GM19328 (cell line): ENCODE data around the gene ZNF445.
"Not testable (repeated sequence)": the region's sequence is repeated elsewhere in the genome, so short reads cannot be mapped to it uniquely, and the experiment has no call there.

ENCODE experiments used
- ATAC-seq: cut with Tn5 transposase; IDR thresholded peaks from one replicate; pipeline ENCODE4 v1.9.1; 2021; ENCODE audit warnings: mild to moderate bottlenecking, moderate library complexity; ENCODE audit not compliant: unreplicated experiment

The ZNF445 gene

DNA sequence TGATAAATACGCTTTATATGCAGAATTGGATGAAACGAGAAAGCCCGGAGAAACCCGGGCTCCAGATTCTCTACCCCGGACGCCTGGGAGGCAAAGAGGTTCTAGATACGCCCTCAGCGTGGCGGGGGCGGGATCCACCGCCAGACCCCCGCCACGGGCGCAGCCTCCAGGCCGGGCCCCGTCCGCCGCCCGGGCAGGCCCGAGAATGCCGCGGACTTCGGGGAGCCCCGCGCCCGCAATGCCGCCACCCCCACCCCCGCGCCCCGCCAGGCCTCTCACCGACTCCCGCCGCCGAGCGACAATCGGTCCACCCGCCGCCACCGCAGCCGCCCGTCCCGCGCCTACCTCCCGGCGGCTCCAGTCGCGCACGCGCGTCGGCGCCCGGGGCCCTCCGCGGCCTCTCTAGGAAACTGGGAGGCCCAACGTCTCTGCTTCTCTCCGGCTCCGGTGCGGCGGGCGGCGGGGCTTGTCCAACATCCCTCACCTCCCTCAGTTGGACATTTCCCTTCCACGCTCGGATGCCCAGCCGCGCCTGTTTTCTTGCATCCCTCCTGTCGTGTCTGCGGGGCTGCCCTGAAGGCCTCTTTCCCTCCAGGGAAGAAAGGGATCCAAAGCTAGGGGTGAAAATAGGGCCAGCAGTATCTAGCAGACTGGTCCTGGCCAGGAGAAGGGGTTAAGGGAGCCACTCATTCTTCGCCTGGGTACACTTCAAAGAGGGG, at the start of gene ZNF445:
Gene ZNF445, minus strand, starts transcription at position 359 of the 719 bp plus-strand sequence. CDS start 22,121 bp downstream, outside the sequence.
- peak; percentile 75 for ATAC-seq

DNA sequence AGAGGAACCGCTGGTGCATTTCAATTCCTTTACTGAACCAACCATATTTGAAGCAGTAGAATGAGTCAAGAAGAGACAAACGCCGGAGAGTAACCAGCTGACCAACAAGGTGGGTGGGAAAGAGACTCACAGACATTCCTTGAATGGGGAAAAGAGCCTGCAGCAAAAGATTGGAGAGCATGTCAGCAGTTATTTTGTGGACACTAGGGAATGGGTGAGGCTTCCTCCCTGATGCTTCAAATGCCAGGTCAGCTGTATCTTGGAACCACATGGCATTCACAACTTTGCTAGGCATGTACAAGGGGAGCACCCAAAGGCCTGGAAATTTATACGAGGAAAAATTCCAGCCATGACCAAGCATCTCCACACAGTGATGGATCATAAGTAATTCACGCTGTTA, 47.6 kb upstream of the ZNF445 start:
- ATAC-seq, result no peak

DNA sequence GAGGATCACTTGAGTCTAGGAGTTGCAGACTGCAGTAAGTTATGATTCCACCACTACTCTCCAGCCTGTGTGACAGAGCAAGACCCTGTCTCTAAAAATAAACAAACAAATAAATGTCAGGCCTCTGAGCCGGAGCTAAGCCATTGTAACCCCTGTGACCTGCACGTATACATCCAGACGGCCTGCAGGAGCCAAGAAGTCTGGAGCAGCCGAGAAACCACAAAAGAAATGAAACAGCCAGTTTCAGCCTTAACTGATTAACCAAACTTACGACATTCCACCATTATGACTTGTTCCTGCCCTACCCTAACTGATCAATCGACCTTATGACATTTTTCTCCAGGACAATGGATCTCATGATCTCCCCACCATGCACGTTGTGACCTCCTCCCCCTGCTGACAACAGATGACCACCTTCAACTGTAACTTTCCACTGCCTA, 45.0 kb upstream of the ZNF445 start:
- no peak for ATAC-seq

DNA sequence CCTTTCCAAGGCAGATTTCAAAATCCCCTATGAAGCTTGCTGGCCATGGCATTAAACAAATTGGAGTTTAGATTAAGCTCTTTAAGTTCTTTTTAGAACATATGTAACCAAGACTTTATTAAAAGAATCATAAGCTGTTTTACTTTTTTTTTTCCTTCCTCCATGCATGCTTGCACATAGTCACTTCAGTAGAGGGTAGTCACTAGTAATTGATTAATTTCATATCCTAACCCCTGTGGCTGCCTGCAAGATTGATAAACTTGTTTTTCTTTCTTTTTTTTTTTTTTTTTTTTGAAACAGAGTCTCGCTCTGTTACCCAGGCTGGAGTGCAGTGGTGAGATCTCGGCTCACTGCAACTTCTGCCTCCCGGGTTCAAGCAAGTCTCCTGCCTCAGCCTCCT, 44.3 kb upstream of the ZNF445 start:
- ATAC-seq, result no peak

DNA sequence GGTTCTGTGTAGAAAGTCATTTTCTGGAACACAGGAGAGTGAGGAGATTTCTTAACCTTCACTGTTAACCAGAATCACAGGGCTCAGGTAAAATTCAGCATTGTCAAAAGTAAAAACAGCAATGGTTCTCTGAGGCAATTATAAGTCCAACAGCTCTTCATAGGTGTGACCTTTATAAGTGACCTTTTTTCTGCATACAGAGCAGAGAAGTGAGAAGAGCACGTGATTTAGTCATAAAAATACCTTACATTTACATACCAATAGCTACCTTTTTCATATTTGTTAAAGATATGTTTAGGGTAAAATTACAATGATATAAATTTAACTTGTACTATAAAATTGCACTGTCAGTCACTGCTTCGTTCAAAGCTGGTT, 41.3 kb upstream of the ZNF445 start:
- ATAC-seq, result no peak

DNA sequence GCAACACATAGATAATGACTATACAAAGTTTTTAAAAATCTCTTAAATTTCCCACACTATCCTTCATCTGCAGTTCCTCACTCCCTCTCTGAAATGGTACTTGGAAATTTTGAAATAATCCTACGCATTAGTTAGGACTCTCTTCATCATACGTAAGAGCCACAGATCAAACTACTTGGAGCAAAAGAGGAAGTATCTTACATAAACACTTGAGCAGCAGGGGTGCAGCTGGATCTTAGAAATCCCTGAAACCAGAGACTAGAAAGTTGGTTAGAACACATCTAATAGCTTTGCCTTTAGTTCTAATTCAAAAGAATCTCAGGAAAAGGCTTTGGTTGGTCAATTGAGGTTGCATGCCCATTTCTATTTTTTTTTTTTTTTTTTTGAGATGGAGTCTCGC, 38.8 kb upstream of the ZNF445 start:
- ATAC-seq, result no peak

DNA sequence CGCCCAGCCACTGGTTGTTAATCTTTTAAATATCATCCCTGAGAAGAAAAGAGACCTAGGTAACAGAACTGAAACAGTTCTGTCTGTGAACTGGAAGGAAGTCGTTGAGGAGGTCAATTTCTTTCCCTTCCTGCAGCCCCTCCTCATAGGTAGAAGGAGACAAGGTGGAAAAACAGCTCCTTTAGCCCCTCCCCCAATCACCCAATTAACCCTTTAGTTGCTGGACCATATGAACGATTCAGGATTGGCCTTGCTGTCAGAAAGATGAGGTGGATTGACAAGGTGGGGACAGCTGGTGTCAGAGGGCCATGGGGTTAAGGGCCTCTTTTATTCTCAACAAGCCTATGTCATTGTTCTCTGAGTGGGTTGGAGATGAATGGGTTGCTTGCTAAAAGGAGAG, 36.0 kb upstream of the ZNF445 start:
- ATAC-seq, result no peak

DNA sequence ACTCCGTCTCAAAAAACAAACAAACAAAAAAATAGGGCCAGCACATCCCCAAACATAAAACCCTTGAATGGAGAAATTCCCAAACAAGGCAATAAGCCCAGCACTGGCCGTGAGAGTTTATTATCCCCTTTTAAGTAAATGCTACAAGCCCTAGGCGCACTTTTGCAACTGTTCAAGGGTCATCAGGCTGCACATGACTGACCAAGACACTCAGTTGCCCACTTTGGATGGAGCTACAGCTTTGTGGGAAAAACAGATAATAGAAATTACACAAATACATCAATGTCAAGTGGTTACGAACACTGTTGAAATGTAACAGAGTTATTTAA, 33.7 kb upstream of the ZNF445 start:
- no peak for ATAC-seq

DNA sequence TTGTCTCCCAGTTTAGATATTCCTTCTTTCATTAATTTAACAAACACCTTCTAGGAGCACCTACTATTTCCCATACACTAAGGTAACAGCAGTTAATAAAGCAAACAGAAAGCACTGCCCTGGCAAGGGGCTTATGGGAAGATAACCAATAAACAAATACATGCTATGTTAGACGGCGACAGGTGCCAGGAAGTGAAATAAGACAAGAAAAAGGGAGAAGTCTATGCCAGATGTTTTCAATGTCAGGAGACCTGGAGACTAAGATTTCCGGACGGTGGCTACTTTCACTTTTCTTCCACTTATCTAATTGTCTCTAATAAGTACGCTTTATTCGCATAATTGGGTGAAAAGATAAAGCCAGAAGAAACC, 32.5 kb upstream of the ZNF445 start:
- peak; percentile 54 for ATAC-seq

DNA sequence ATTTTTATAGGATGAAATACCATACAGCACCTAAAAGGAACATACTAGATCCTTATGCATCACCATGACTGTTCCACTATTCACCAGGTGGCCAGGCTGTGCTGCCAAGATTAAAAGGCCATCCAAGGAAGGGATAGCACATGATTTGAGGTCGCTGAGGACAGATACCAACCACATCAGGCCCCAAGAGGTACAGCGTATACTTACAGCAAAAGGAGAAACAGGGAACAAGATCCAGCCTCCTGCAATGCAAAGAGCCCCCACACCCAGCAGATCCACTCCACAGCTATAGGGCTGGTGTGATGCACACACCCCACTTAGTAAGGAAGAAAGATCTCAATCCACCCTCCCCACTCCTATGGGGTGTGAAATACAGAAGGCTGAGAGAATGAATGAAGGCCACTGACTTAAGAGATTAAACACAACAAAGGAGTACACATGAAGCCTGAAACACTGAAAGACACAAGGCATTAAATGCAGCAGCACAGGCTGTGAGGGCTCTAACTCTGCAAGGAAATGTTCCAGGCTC, 32.0 kb upstream of the ZNF445 start:
- ATAC-seq, result no peak

DNA sequence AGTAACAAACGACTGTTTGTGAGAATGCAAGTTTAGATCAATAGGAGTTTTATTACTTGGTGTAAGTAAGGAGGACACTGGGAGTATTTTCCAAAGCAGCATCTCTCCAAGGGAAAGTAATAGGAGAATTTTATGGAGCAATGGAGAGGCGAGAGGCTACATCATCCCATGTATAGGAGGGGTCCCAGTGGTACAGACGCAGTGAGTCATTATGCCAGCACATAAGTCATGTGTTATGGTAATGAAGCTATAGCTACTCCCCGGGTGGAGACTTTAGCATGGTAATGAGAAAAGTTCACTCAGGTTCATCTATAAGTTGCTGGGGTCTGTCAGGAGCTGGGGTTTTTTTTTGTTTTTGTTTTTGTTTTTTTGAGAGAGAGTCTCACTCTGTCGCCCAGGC, 29.5 kb upstream of the ZNF445 start:
- ATAC-seq, result no peak

DNA sequence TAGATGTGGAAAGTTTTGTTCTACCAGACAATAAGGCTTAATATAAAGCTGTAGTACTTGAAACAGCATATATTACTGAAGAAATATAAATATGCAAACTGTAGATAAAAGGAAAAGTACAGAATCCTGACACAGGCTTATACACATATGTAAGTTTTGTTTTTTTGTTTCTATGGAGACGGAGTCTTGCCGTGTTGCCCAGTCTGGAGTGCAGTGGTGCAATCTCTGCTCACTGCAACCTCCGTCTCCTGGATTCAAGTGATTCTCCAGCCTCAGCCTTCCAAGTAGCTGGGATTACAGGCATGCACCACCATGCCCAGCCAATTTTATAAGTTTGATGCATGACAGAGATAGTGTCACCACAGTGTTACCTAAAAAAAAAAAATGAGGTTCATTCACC, 29.1 kb upstream of the ZNF445 start:
- no peak for ATAC-seq

DNA sequence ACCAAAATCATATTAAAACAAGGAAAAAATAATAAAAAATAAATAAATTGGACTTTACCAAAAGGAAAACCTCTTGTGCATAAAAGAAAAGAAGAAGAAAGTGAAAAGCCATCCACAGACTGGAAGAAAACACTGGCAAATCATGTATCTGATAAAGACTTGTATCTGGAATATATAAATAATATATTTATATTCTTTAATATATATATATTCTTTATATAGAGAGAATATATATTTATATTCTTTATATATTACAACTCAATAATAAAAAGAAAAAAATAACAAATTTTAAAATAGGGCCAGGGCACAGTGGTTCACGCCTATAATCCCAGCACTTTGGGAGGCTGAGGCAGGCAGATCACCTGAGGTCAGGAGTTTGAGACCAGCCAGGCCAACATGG, 27.1 kb upstream of the ZNF445 start:
- ATAC-seq, result no peak

DNA sequence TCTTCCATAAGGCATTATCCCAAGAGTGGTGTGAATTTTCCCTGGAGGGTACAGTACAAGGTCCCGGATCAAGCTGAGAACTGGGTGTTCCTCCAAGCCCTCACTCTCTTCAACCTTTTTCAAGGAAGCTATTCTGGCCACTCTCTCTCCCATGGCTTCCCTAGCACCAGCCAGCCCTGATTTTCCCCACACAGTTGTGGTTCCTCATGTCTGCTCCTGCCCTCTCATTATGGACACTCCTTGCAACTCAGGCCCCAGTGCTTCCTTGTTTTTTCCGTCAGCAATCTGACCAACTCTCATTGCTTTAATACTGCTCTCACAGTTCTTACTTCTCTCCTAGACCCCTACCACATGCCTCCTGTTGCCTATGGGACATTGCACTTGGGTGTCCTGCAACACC, 25.7 kb upstream of the ZNF445 start:
- not testable (repeated sequence) for ATAC-seq

DNA sequence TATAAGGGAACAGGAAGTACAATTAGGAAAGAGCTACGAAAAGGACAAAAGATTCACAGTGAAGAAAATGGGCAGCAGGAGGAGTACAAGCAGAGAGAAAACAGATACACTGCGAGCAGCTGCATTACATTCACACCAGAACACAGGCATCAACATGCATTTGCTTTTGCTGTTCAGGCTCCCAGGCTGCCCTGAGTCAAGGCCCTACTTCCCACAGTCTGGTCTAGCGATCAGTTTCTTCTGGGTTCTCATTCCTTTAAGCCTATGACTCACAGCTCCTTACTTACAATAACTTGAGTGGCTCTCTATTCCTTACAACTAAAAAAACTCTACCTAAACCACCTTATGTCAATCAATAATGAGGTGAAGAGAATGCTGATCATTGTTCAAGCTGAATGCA, 24.5 kb upstream of the ZNF445 start:
- no peak for ATAC-seq

DNA sequence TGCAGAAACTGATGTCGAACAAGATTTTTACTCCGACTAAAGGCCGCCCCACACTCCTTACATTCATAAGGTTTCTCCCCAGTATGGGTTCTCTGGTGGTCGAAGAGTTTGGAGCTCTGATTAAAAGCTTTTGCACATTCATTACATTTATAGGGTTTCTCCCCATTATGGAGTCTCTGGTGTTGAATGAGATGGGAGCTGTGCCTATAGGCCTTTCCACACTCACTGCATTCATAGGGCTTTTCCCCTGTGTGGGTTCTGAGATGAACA, 22.4 kb upstream of the ZNF445 start:
- ATAC-seq, result not testable (repeated sequence)

DNA sequence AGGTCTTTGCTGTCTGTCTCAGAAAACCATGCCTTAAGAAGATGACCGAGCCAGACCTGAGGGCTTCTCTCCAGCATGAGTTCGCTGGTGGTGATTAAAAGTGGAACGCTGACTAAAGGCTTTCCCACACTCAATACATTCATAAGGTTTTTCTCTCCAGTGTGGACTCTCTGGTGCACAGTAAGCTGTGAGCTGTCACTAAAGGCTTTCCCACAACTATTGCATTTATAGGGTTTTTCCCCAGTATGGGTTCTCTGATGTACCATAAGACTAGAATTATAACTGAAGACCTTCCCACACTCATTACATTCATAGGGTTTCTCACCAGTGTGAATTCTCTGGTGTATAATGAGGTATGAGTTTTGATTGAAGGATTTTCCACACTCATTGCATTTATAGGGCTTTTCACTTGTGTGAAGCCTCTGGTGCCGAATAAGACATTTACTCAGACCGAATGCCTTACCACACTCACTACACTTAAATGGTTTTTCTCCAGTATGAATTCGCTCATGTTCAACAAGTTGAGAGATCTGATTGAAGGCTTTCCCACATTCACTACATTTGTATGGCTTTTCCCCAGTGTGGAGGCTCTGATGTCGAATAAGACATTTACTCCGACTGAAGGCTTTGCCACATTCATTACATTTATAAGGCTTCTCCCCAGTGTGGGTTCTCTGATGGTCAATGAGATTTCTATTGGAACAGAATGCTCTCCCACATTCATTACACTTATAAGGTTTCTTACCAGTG, 21.9 kb upstream of the ZNF445 start:
- no peak for ATAC-seq

DNA sequence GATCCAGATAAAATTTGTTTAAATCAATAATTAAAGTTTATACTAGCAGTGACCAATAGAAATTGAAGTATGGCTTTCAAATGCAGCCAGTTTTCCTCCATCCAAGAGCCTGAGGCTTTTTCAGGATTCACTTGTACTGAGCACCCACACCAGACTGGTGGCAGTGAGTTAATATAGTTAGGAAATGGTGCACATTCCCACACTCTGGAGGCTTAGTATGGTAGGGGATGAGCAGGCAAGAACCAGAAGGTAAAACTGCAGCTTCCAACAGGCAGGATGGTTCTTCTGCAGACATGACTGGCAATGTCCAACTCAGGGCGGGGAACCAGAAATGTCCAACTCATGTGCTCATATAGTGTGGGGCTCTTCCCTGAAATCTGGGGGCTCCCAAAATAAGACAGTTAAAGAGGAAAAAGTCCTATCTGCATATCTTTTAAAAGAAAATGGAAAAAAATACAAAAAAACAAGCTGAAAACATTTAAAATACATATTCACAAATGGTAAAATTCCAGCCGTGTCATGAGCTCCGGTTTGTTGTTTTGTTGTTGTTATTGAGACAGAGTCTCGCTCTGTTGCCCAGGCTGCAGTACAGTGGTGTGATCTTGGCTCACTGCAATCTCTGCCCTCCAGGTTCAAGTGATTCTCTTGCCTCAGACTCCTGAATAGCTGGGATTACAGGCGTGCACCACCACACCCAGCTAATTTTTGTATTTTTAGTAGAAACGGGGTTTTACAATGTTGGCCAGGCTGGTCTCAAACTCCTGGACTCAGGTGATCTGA, 18.4 kb upstream of the ZNF445 start:
- ATAC-seq, result no peak

DNA sequence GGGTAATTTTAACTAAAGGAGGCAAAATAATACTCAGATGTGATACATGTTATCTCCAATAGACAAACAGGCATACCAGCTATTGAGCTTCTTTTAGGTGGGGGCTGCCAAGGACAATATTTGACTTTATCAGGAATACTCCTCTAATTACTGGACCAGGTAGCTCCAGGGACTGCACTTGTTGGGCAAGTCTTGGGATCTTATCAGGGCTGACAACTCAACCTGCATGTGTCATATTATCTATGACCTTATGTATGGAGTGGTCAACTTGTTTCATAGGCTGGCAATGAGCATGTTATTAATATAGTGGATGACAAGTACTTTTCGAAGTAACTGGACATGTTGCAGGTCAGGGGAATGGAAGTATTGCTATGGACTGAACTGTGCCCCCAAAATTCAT, 15.0 kb upstream of the ZNF445 start:
- no peak for ATAC-seq

DNA sequence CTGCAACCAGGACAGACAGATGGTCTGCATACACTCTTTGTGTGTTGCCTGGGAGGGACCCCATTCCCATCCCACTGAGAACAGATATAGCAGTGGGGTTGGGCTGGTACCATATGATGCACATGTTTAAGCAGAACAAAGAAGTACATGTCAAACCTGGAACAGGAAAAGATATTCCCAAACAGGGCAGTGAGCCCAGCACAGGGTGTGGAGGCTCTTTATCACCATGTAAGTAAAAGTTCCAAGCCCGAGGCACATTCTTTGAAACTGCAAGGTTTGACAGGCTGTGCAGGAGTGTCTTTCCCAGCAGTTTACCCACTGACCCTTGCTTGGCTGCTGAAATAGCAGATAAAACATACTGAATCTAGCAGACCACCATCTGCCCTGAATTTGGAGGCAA, 5.3 kb upstream of the ZNF445 start:
- ATAC-seq, result no peak

DNA sequence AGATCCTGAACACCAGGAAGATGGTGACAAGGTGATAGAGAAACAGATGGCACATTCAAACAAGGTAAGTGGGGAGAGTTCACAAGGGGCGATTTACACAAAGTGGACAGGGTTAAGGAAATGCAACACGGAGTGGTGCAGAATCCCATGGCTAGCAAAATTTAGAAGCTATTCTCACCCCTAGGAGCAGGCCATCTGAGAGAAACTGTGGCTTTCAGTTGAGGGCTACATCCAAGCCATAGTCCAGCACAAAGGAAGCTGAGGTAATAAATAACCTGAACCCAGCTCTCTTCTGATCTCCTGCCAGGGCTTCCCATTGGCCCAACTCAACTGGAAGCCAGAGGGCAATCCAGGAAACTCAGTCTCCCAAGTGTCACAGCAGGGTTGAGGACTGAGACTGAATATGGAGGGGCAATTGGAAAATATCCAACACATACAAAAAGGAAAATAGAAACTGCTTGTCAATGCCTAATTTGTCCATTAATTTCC, 1.2 kb upstream of the ZNF445 start:
- no peak for ATAC-seq

DNA sequence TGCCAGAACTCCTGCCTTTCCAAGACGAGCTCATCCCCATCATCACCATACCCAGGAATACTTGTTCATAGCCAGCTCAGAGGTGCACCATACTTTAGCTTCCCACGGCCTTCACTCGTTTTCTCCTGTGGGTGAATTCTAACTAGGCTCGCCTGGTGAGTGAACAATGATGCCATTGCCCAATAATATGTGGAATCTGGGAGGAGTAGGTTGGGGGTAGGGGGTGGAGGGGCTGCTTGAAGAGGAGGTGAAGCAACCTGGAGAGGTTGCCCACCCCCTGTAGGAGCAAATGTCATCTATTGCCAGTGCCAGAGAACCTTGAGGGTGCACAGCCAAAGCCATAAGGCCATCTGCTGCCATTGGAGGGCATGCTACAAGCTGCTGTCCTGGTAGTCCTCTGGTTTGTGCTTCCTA, 592 bp upstream of the ZNF445 start:
- no peak for ATAC-seq
